Kidney tubule cell (primary cell): ENCODE data around the gene RPGR.

Experiments used
- DNase-seq: peaks from one replicate; pipeline ENCODE4 v3.0.0-alpha.2; 2018; ENCODE audit warnings: low spot score

RPGR gene, protein sequence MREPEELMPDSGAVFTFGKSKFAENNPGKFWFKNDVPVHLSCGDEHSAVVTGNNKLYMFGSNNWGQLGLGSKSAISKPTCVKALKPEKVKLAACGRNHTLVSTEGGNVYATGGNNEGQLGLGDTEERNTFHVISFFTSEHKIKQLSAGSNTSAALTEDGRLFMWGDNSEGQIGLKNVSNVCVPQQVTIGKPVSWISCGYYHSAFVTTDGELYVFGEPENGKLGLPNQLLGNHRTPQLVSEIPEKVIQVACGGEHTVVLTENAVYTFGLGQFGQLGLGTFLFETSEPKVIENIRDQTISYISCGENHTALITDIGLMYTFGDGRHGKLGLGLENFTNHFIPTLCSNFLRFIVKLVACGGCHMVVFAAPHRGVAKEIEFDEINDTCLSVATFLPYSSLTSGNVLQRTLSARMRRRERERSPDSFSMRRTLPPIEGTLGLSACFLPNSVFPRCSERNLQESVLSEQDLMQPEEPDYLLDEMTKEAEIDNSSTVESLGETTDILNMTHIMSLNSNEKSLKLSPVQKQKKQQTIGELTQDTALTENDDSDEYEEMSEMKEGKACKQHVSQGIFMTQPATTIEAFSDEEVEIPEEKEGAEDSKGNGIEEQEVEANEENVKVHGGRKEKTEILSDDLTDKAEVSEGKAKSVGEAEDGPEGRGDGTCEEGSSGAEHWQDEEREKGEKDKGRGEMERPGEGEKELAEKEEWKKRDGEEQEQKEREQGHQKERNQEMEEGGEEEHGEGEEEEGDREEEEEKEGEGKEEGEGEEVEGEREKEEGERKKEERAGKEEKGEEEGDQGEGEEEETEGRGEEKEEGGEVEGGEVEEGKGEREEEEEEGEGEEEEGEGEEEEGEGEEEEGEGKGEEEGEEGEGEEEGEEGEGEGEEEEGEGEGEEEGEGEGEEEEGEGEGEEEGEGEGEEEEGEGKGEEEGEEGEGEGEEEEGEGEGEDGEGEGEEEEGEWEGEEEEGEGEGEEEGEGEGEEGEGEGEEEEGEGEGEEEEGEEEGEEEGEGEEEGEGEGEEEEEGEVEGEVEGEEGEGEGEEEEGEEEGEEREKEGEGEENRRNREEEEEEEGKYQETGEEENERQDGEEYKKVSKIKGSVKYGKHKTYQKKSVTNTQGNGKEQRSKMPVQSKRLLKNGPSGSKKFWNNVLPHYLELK

DNA sequence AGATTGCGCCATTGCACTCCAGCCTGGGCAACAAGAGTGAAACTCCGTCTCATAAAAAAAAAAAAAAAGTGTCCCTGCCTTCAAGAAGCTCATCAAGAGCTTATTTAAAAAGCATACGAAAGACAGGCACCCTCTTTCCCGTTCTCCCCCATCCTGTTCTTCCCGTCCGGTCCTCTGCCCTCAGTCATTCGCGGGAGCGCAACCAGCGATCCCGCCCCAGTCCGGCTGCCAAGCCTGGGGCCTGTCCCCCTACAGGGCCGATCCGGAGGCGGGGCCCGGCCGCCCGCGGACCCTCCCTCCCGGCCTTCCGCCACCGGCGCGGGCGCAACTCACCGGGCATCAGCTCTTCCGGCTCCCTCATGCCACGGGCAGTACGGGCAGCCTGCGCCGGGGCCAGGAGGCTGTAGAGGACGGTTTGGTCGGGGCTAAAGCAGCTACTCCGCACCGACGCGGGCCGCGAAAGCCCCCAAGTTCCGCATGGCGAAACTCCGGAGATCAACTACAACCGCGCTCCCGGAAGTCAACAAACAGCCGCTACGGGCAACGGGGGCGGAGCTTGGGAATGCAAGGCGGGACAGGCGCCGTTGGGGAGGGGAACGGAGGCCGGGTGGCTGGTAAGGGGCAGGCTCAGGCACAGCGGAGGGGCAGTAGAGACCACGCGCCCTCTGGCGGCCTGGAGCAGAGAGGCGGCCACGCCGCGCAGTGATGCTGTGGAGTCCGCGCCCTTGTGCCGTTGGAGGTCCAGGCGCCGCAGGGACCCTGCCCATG lies at the start of gene RPGR:
Gene RPGR, minus strand, starts transcription at position 503 of the 768 bp plus-strand sequence. Its CDS starts 142 bp downstream, at position 361.
- DNase-seq: peak; percentile 91

DNA sequence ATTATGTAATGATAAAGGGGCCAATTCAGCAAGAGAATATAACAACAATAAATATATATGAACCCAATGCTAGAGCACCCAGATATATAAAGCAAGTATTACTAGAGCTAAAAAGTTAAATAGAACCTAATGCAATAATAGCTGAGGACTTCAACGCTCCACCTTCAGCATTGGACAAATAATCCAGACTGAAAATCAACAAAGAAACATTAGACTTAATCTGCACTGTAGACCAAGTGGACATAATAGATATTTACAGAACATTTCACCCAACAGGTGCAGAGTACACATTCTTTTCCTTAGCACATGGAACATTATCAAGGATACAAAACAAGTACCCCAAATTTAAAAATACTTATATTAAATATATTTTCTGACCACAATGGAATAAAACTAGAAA lies 49.4 kb upstream of the RPGR start:
- no peak for DNase-seq

DNA sequence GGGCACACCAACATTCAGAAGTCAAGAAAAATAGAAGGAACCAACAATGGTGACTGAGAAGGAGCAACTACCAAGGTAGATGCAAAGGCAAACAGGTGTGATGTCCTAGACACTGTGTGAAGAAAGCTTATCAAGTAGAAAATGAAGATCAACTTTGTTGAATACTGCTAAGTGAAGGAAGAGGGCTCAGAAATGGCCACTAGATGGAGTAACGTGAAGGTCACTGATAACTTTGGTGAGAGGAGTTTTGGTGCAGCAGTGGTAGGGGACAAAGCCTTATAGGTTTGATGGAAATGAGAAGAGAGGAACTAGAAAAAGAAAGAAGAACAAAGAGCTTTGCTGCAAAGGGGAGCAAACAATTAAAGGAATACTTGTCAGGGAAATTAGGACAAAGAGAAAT lies 48.6 kb upstream of the RPGR start:
- peak; percentile 9 for DNase-seq

DNA sequence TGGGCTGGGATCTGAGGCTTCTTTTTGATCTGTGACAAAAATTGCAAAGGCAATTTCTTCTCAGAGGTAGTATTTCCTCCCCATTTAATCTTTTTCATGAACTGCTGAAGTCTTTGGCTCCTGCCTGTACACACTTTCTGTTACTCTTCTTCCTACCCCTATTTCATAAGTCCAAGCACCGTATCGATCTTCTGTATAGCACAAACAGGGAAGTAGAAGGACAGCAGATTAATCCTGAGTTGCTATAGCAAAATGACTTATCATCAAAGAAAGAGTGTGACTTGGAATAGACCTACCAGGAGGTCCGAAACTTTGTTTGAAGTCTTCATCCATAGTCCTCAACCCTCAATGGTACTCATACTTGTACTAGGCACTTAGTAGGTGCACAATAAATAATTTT lies 47.1 kb upstream of the RPGR start:
- DNase-seq: no peak

DNA sequence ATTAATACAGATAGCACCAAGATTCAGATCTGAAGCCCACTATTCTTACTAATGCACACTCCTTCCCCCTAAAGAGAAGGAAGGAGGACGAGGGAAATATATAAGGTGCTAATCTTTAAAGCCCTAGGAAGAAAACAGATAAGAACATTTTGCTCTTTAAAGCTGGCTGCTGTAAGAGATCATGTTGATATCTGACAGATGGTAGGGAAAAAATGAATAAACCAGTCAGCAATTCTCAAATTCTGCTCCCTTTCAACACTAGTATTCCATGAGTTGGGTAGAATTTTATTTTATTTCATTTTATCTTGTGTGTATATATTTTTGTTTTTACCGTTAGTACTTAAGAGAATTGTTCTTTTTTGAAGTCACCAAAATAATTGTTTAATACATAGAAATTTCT lies 44.3 kb upstream of the RPGR start:
- DNase-seq: no peak

DNA sequence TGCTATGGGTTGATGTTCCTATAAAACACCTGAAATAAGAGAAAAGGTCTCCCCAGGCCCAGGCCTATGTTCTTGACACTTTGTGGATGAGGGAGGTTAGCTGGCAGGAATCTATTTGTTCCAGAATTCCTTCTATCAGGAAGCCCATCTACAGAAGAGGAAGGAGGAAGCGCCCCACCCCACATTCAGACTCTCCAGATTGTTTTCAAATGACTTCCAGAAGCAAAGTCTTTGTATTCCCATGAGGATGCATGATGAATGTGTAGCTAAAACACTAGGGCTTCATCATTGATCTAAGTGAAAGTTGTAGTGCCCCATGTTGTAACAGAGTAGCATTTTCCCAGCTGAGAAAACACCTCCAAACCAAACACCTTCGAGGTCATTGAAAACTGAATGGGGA lies 41.5 kb upstream of the RPGR start:
- no peak for DNase-seq

DNA sequence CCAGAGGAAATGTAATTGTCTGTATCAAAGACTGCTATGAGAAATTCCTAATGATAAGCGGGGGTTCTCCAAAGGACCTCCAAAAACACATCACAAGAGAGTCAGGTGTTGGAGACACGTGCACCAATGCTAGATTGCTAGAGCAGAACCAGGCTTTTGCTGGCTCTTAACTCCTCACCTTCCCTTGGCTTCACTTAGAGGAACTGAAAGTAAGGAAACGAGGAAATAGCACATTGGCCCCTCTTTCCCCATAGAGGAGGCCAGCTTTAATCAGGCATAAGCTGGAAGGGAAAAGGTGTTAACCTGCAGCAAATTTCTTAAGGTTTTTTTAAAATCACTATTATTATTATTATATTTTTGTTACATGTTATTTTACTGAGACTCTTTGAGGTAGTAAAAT lies 38.6 kb upstream of the RPGR start:
- no peak for DNase-seq

DNA sequence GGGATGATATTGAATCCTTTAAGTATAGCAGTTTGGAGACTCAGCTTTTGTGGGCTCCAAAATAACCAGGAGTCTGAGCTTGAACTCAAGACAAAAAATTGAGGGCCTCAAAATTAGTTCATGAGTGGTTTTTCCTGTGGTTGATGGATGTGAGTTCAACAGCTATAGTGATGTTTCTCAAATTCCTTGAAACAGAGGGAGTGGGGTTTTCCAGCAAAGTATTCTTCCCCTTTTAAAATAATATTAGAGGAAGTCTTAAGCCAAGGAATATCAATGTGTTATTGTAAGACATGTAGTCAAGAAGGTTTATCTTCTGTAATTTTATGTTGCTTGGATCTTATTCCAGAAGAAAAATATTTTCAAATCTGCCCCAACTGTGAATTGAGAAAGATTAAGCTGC lies 35.7 kb upstream of the RPGR start:
- DNase-seq: no peak

DNA sequence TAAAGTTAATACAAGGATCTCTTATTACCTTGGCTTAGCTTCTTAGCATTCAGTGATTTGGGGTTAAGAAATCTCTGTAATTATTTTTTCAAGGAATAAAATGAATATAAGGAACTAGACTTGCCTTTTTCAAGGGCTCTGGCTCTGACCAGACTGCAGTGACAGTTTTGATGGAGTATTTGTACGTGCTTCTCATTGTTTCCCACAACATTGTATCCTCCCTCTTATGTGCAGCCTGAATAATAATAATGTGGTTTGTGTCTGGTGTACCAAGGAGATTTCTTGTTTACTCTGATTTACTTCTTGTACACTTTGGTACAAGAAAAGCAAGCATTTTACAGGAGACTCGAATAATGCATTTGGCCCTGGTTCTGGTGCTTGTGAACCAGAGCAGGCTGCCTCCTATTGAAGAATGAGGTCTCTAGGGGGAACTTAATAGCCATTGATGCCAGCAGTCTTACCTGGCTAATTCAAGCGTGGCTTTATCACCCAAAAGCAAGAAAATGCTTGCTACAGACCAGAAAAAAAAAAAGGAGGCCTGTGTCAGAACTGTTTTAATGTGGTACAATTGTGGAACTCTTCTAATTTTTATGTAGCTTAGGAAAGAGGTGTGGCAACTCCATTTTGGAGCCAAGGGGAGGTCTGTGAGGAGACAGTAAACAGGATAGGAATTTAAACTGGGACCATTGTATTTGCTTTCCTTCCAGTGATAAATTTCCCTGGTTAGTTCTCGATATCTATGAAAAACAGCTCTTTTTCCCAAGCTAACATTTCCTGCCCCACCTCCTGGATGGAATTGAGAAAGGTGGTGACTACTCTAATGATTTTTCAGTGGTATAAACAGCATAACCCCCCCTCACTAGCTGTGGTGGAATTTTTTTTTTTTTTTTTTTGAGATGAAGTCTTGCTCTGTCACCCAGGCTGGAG lies 30.7 kb upstream of the RPGR start:
- DNase-seq: no peak

DNA sequence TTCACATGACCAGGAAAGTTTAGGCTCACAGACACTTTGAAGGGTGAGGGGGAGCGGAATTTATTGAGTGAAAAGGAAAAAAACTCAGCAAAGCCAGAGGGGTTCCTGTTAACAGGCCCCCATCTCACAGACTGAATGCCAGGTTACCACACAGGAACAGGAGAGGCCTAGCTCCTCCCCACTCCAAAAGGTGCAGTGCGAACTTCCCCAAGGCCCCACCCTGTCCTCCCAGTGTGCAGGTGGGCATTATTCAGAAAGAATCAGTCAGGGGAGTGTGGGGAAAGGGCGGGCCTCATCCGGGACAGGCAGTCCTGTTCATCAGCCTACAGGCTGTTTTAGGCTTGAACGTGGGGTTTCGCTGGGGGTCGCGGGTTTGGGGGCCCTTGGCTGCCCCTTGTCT lies 29.1 kb upstream of the RPGR start:
- DNase-seq: no peak

DNA sequence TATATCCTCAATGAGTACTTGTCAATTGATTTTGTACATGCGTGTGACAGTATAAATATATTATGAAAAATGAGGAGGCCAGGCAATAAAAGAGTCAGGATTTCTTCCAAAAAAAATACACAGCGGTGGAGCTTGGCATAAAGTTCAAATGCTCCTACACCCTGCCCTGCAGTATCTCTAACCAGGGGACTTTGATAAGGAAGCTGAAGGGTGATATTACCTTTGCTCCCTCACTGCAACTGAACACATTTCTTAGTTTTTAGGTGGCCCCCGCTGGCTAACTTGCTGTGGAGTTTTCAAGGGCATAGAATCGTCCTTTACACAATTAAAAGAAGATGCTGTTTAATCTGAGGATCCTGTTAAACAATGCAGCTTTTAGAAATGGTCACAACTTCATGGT lies 25.1 kb upstream of the RPGR start, which contains the start of gene OTC:
Gene OTC, plus strand, starts transcription at position 243 of the 400 bp plus-strand sequence. Its CDS starts 93 bp downstream, at position 336.
- DNase-seq: no peak

DNA sequence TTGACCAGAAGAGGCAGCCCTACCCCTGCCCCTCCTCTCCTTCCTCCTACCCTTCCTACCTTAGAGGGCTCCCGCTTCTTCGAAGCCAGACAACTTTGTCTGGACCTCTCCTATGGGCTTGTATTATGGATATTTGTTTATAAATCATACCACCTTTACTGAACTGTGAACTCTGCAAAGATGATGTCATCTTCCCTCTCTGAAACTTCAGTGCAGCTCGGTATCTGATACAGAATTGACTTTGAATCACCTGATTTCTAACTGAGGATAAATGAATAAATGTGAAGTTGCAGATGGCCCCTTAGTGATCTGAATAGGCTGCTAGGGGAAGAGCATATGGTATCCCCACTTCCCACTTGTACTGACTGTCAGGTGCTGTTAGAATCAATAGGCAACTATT lies 24.0 kb upstream of the RPGR start:
- DNase-seq: no peak

DNA sequence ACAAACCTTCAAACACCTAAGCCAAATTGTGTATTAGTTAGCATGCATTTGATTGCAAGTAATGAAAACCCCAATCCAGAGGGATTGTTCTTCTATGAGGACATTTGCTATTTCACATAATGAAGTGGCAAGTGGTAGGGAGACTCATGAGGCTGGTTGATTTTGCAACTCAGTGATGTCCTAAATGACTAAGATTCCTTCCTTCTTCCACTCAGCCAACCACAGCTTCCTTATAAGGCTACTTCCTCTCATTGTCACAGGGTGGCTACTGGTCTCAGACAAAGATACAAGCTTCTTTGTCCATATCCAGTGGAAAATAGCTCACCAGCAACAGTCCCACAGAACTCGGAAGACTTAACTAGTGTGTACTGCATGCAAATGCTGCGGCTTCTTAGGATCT lies 19.8 kb upstream of the RPGR start:
- peak; percentile 78 for DNase-seq

DNA sequence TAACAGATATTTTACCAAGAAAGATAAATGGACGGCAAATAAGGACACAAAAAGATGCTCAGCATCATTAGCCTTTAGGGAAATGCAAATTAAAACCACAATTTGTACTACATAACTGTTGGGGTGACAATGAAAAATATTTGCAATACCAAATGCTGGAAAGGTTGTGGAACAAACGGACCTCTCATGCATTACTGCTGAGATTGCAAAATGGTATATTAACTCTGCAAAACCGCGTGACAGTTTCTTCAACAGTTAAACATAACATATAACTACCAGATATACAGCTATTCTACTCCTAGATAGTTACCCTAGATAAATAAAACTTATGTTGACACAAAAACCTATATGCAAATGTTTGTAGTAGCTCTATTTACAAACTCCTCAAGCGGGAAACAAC lies 18.8 kb upstream of the RPGR start:
- no peak for DNase-seq

DNA sequence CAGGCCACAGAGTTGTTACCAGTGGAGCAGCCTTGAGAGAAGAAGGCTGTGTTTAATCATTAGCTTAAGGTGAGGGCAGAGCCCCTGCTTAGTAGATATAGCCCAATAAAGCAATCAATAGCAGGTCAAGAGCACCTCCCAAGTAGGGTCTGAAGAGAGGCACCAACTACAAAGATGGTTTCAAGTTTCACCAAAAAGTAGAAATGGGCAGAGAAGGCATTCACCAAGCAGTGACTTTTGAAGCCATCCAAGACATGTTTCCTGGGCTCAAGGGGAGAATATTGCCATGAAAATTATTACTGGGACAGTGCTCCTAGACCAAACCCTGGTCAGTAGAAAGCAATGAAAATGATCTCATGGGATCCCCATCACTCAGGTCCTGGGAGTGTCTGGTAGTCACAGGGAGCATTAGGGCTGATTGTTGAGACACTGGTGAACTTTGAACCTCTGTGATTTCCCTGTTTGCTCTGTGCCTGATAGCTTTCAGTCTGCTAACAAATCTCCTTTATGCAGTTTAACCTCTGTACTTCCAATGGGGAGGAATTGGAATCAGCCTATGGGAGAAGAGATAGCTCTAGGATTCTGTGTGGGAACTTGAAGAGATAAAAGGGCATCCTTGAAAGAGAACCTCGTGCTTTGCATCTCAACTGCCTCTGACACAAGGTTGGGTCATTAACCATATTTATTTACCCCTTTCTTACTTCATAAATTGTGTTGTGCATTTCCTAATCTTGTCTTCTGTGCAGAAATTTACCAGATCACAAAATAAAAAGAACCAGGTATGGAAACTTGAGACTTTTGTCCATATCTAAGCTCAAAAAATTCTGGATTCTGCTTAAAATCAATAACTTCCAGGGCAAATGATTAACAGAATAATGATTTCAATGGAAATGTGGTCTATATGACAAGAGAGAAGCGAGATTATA lies 15.8 kb upstream of the RPGR start:
- no peak for DNase-seq

DNA sequence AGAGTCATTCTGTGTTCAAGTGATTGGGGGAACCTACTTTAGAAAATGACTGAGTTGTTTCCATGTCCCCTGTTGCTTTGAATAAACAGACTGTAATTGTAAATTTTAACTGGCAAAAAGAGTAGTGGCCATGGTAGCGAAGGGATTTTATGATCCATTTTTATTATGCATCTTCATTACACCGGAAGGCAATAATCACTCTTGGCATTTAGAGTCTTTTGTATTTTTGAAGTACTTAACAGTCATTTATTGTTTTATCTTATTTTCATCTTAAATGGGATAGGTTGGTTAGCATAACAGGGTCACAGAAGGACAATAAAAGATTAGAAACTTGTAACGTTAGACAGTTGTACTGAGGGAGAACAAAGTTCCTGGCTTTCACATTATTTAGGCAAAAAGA lies 14.1 kb upstream of the RPGR start:
- no peak for DNase-seq

DNA sequence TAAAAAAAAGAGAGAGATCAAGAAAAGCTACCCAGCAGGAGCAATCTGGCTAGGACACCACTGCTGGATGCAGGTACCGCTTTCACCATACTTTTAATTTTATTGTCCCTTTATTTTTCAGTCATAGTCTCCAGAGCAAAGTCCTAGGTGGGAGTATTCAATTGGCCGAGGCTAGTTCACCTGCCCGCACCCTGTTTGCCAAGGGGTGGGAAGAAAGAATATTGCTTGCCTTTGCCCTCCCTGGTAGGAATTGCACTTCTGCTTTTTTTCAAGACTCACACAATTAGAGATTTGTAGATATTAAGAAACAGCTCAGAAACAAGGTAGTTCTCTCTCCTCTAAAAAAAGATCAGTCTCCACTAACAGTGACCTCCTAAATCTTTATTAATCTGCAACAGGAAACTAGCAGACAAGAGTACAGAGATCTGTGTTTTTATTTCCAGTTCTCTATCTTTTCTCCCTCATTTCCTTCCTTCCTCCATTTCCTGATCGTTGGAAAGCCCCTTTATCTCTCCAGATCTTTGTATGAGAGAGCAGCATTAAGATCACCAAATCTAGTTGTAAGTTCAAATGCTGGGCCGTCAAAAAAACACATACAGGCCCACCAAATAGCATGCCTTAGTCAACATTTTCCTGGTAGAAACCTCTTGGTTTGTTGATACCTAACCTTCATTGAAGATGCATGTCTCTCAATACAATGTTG lies 9.4 kb upstream of the RPGR start:
- no peak for DNase-seq

DNA sequence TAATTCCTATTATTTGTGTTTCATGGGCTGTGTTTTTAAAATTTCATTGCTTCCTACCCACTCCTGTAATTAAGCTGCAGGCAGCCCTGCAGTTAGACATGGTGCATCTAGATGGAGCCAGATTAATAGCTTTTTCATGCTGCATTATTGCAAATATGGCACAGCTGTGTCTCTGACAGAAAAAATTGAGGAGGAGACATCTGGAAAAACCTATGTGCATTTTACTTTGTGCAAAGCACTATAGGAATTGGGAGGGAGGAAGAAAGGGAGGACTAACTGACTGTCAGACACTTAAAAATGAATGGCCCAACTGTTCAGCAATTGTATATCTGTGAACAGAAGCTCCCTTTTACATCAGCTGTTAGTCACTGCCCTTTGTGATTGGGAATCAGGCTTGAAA lies 8.1 kb upstream of the RPGR start:
- no peak for DNase-seq

DNA sequence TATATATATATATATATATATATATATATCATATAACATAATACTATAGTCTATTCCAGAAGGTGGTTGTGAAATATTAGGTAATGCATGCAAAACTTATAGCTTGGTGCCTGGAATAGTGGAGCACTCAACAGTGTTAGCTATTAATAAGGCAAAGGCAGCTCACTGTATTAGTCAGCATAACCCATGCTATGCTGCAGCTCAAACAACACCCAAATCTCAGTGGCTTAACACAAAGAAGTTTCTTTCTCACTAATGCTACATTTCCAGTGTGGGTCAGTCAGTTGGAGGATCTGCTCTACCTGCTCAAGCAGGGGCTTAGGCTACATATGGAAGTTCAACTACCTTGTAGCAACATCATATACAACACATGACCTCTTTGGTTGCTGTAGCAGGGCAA lies 5.2 kb upstream of the RPGR start:
- DNase-seq: no peak
